Neural cell (in vitro differentiated cells): ENCODE measurements around the gene CXCL5. TPM values are rescaled to one million over a fixed set of nuclear protein-coding genes. Genes with fewer than 3 reads are reported as not detected.

Experiments used
- H2AFZ ChIP-seq: fragments of 200-600, 300-800 bp; sonication (generic), shearing (Covaris generic); 2 replicates; pipeline ENCODE4 v1.6.0; 2014; ENCODE audit warnings: low read depth, mild to moderate bottlenecking, antibody characterized with exemption, low read length, moderate library complexity
- H3F3A ChIP-seq: fragments of 200-600 bp; shearing (Covaris generic); 2 replicates; pipeline ENCODE4 v1.6.1; 2016; ENCODE audit warnings: mild to moderate bottlenecking, moderate library complexity, mixed read lengths, antibody characterized with exemption, low read length; ENCODE audit not compliant: insufficient read depth, poor library complexity, severe bottlenecking
- H3K27ac ChIP-seq: fragments of 200-600, 300-800 bp; sonication (generic), shearing (Covaris generic); 2 replicates; pipeline ENCODE4 v1.5.1; 2014; ENCODE audit warnings: mild to moderate bottlenecking, low read length, moderate library complexity
- H3K27me3 ChIP-seq: fragments of 300-800, 200-600 bp; sonication (generic), shearing (Covaris generic); 2 replicates; pipeline ENCODE4 v1.6.0; 2014; ENCODE audit warnings: mild to moderate bottlenecking, low read depth, low read length, moderate library complexity; ENCODE audit not compliant: insufficient read depth
- H3K36me3 ChIP-seq: fragments of 300-800, 200-600 bp; sonication (generic), shearing (Covaris generic); 2 replicates; pipeline ENCODE4 v1.5.1; 2014; ENCODE audit warnings: mild to moderate bottlenecking, antibody characterized with exemption, low read length, moderate library complexity; ENCODE audit not compliant: insufficient read depth
- H3K4me2 ChIP-seq: fragments of 300-800, 200-600 bp; sonication (generic), shearing (Covaris generic); 2 replicates; pipeline ENCODE4 v1.6.0; 2014; ENCODE audit warnings: mild to moderate bottlenecking, low read length
- H3K4me3 ChIP-seq: fragments of 300-800, 200-600 bp; sonication (generic), shearing (Covaris generic); 2 replicates; pipeline ENCODE4 v1.5.1; 2014; ENCODE audit warnings: mild to moderate bottlenecking, low read length, moderate library complexity
- H3K79me2 ChIP-seq: fragments of 200-600 bp; shearing (Covaris generic); replicated peaks from 2 replicates; pipeline ENCODE4 v1.6.0; 2014; ENCODE audit warnings: mild to moderate bottlenecking, low read length, moderate library complexity; ENCODE audit not compliant: insufficient read depth
- H3K9ac ChIP-seq: fragments of 300-800, 200-600 bp; sonication (generic), shearing (Covaris generic); 2 replicates; pipeline ENCODE4 v1.6.1; 2016; ENCODE audit warnings: mild to moderate bottlenecking, low read length, mixed read lengths
- H3K9me2 ChIP-seq: fragments of 200-600 bp; shearing (Covaris generic); 2 replicates; pipeline ENCODE4 v1.6.1; 2016; ENCODE audit warnings: mild to moderate bottlenecking, low read length, mixed read lengths; ENCODE audit not compliant: insufficient read depth
- H3K9me3 ChIP-seq: fragments of 200-600, 300-800 bp; sonication (generic), shearing (Covaris generic); 2 replicates; pipeline ENCODE4 v1.6.1; 2016; ENCODE audit warnings: mild to moderate bottlenecking, mixed run types, low read length, moderate library complexity, mixed read lengths
- H4K20me1 ChIP-seq: fragments of 200-600 bp; shearing (Covaris generic); 2 replicates; pipeline ENCODE4 v1.6.1; 2016; ENCODE audit warnings: mild to moderate bottlenecking, mixed run types; ENCODE audit not compliant: insufficient read depth
- EP300 ChIP-seq: fragments of 450-650 bp; conservative IDR thresholded peaks from 2 replicates; pipeline ENCODE4 v1.6.1; 2014; ENCODE audit warnings: antibody characterized with exemption, mild to moderate bottlenecking, moderate library complexity; ENCODE audit not compliant: poor library complexity, severe bottlenecking
- EZH2 ChIP-seq: fragments of 200-600, 300-800 bp; shearing (Covaris generic), sonication (generic); IDR thresholded peaks from 2 replicates; pipeline ENCODE4 v1.6.1; 2014; ENCODE audit warnings: antibody characterized with exemption, low read length, borderline replicate concordance, mild to moderate bottlenecking; ENCODE audit not compliant: insufficient read depth, poor library complexity, severe bottlenecking
- MXI1 ChIP-seq: fragments of 450-650 bp; conservative IDR thresholded peaks from 2 replicates; pipeline ENCODE4 v1.6.1; 2014; ENCODE audit warnings: antibody characterized with exemption, mild to moderate bottlenecking; ENCODE audit not compliant: poor library complexity, severe bottlenecking
- POLR2AphosphoS5 ChIP-seq: IDR thresholded peaks from 2 replicates; pipeline ENCODE4 v1.6.1; 2012
- RAD21 ChIP-seq: fragments of 450-650 bp; conservative IDR thresholded peaks from 2 replicates; pipeline ENCODE4 v1.6.1; 2014; ENCODE audit warnings: antibody characterized with exemption, mild to moderate bottlenecking, moderate library complexity
- SMC3 ChIP-seq: fragments of 450-650 bp; conservative IDR thresholded peaks from 2 replicates; pipeline ENCODE4 v1.6.1; 2014; ENCODE audit warnings: antibody characterized with exemption, mild to moderate bottlenecking, moderate library complexity; ENCODE audit not compliant: poor library complexity
- TAF1 ChIP-seq: IDR thresholded peaks from 2 replicates; pipeline ENCODE4 v1.6.1; 2012; ENCODE audit warnings: low read depth
- polyA plus RNA-seq: library from polyadenylated mRNA; depleted of rRNA; stranded (reverse); fragments of >200 nt; gene quantifications from 2 replicates; pipeline ENCODE4 v1.2.3, GENCODE V29; 2014
- TF ChIP-seq, protein P1 (sequence below): fragments of 450-650 bp; IDR thresholded peaks from 2 replicates; pipeline ENCODE4 v1.5.1; 2014; ENCODE audit warnings: antibody characterized with exemption, mild to moderate bottlenecking, moderate library complexity; ENCODE audit not compliant: poor library complexity, severe bottlenecking
- TF ChIP-seq, protein P2 (sequence below): IDR thresholded peaks from 2 replicates; pipeline ENCODE4 v1.6.1; 2012; ENCODE audit warnings: borderline replicate concordance

Gene CXCL5
- polyA plus RNA-seq, 1 donor from 2014 or later = not detected

DNA sequence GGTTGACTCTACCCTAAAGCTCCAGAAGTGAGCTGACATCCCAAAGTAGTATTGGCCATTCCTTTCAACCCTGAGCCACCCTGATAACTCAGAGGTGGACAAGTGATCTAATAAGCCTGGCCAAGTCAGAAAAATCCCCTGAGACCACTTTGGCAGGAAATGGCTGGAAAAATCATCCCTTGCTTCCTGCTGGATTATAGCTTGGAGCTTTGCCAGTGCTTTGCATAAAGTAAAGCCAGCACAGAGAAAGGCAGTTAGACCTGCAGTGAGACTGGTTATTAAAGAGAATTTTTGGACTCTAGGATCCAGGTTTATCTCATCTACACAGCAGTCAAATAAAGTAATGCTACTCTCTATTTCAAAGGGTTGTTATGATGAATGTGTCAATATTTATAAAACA is 33.6 kb upstream of the CXCL5 start:
- no peak for TF ChIP-seq SMC3
- TF ChIP-seq, protein P1, sequence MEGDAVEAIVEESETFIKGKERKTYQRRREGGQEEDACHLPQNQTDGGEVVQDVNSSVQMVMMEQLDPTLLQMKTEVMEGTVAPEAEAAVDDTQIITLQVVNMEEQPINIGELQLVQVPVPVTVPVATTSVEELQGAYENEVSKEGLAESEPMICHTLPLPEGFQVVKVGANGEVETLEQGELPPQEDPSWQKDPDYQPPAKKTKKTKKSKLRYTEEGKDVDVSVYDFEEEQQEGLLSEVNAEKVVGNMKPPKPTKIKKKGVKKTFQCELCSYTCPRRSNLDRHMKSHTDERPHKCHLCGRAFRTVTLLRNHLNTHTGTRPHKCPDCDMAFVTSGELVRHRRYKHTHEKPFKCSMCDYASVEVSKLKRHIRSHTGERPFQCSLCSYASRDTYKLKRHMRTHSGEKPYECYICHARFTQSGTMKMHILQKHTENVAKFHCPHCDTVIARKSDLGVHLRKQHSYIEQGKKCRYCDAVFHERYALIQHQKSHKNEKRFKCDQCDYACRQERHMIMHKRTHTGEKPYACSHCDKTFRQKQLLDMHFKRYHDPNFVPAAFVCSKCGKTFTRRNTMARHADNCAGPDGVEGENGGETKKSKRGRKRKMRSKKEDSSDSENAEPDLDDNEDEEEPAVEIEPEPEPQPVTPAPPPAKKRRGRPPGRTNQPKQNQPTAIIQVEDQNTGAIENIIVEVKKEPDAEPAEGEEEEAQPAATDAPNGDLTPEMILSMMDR = no peak
- no peak for TF ChIP-seq MXI1
- TF ChIP-seq EZH2 = no peak
- TF ChIP-seq POLR2AphosphoS5 = no peak
- TF ChIP-seq RAD21 = no peak
- TF ChIP-seq, protein P2, sequence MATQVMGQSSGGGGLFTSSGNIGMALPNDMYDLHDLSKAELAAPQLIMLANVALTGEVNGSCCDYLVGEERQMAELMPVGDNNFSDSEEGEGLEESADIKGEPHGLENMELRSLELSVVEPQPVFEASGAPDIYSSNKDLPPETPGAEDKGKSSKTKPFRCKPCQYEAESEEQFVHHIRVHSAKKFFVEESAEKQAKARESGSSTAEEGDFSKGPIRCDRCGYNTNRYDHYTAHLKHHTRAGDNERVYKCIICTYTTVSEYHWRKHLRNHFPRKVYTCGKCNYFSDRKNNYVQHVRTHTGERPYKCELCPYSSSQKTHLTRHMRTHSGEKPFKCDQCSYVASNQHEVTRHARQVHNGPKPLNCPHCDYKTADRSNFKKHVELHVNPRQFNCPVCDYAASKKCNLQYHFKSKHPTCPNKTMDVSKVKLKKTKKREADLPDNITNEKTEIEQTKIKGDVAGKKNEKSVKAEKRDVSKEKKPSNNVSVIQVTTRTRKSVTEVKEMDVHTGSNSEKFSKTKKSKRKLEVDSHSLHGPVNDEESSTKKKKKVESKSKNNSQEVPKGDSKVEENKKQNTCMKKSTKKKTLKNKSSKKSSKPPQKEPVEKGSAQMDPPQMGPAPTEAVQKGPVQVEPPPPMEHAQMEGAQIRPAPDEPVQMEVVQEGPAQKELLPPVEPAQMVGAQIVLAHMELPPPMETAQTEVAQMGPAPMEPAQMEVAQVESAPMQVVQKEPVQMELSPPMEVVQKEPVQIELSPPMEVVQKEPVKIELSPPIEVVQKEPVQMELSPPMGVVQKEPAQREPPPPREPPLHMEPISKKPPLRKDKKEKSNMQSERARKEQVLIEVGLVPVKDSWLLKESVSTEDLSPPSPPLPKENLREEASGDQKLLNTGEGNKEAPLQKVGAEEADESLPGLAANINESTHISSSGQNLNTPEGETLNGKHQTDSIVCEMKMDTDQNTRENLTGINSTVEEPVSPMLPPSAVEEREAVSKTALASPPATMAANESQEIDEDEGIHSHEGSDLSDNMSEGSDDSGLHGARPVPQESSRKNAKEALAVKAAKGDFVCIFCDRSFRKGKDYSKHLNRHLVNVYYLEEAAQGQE = no peak
- no peak for TF ChIP-seq TAF1
- TF ChIP-seq EP300 = no peak
- Histone ChIP-seq H3K9me2 (no peaks in the 10 kb centered on the region), H3K9me3 (no peaks in the 10 kb centered on the region), H3K79me2 (no peaks in the 10 kb centered on the region), H2AFZ (no peak overlapping the region), H3K4me2 (no peak overlapping the region), H3K36me3 (no peaks in the 10 kb centered on the region), H3K9ac (no peak overlapping the region), H3K27ac (no peak overlapping the region), H4K20me1 (no peaks in the 10 kb centered on the region), H3K4me3 (no peak overlapping the region), H3K27me3 (no peaks in the 10 kb centered on the region), H3F3A (no peaks in the 10 kb centered on the region)

DNA sequence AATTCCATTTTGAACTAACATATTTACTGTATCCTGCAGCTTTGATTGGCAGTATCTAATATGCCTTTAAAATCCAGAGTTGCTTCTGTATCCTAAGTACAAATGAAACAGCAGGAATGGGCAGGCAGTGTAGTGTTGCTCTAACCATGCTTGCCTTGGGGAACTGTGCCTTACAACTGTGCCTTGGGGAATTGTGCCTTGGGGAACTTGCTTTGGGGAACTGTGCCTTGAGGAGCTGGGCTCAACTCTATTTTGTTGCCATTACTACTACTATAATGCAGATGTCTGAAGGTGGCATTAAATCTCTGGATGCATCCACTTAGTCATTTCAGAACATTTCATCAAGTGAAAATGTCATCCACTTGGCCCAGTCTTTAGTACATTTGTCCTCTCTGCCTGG is 33.1 kb upstream of the CXCL5 start:
- no peaks in the 10 kb centered on the region for H3K9me2 ChIP-seq
- no peak overlapping the region for H3K4me2 ChIP-seq
- H3K27me3 ChIP-seq = no peaks in the 10 kb centered on the region
- H3K9ac ChIP-seq = no peak overlapping the region
- no peak for TF ChIP-seq TAF1
- TF ChIP-seq, protein P1 = no peak
- no peak for TF ChIP-seq EP300
- no peak for TF ChIP-seq MXI1
- TF ChIP-seq POLR2AphosphoS5 = no peak
- TF ChIP-seq SMC3 = no peak
- no peak for TF ChIP-seq RAD21
- TF ChIP-seq EZH2 = no peak
- TF ChIP-seq, protein P2 = no peak
- H3K4me3 ChIP-seq = no peak overlapping the region
- H3K79me2 ChIP-seq = no peaks in the 10 kb centered on the region
- no peak overlapping the region for H3K27ac ChIP-seq
- H3K36me3 ChIP-seq = no peaks in the 10 kb centered on the region
- H3F3A ChIP-seq = no peaks in the 10 kb centered on the region
- H2AFZ ChIP-seq = no peak overlapping the region
- no peaks in the 10 kb centered on the region for H3K9me3 ChIP-seq
- H4K20me1 ChIP-seq = no peaks in the 10 kb centered on the region
